GM23248 (cell line): Measurements from ENCODE around the gene ARHGEF4.

Source experiments
- EZH2 ChIP-seq: fragments of 200-600 bp; sonication (generic); IDR thresholded peaks from 2 replicates; pipeline ENCODE4 v1.6.1; 2018; ENCODE audit warnings: antibody characterized with exemption, mild to moderate bottlenecking; ENCODE audit not compliant: insufficient read depth, poor library complexity, severe bottlenecking
- EZH2phosphoT487 ChIP-seq: fragments of 200-600 bp; sonication (generic); IDR thresholded peaks from 2 replicates; pipeline ENCODE4 v1.6.1; 2018; ENCODE audit warnings: antibody characterized with exemption, moderate library complexity, mild to moderate bottlenecking, low read depth; ENCODE audit not compliant: insufficient read depth

DNA sequence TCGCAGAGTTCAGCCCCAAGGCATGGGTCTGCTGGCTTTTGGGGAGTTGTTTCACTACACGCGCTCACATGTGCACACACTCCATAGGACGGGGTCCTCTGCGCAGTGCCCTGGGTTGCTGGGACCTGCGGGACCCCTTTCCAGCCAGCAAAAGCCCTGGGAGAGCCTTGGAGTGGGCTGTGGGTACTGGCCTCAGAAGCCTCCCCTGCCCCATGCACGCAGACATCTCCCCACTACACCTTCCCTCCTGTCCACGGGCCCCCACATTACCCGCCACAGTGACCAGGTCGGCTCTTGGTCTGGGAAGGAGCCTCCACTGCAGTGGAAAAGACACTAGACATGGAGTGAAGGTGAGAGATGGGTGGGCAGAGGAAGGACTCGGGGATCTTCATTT is 208.0 kb downstream of the ARHGEF4 start:
- TF ChIP-seq EZH2 (no peak), EZH2phosphoT487 (no peak)
